Pancreas (tissue), 10 donors: Measurements from ENCODE around the gene DPY30. TPM values are rescaled to one million over a fixed set of nuclear protein-coding genes. Genes with fewer than 3 reads are reported as not detected.
"Not testable (repeated sequence)": the region's sequence is repeated elsewhere in the genome, so short reads cannot be mapped to it uniquely, and the experiment has no call there.

Source experiments
- ATAC-seq, 4 donors: fragments of 200-7000 bp; cut with Tn5 transposase; one replicate each; pipeline versions ENCODE4 v1.8.0 to v1.9.1; 2020; ENCODE audit warnings: mild to moderate bottlenecking in 4 of 4, moderate library complexity in 4 of 4
- DNase-seq, 6 donors: peaks; one replicate each; pipeline ENCODE4 v3.0.0-alpha.2; 2020
- FAIRE-seq: peaks from 2 replicates; lab custom pipeline; 2012; peaks lifted over from hg19 to GRCh38; lab: Jason Lieb, UNC
- H3K27ac ChIP-seq, 4 donors: fragments of 200-600 bp; sonication (generic); 1 replicate in 3 of 4; 2 replicates in 1 of 4; pipeline versions ENCODE4 v1.5.0 to v1.8.0; 2020
- H3K27me3 ChIP-seq, 4 donors: fragments of 200-600 bp; one replicate each; pipeline ENCODE4 v1.8.0; 2021
- H3K36me3 ChIP-seq, 3 donors: fragments of 200-600 bp; sonication (generic) in 1 of 3; one replicate each; pipeline versions ENCODE4 v1.5.0 to v1.8.0; 2020 to 2021
- H3K4me1 ChIP-seq, 3 donors: fragments of 200-600 bp; one replicate each; pipeline ENCODE4 v1.8.0; 2021
- H3K4me3 ChIP-seq, 4 donors: fragments of 200-600 bp; sonication (generic) in 2 of 4; one replicate each; pipeline versions ENCODE4 v1.5.0 to v1.8.0; 2020 to 2021
- H3K9me3 ChIP-seq, 4 donors: fragments of 200-600 bp; one replicate each; pipeline ENCODE4 v1.8.0; 2021
- WGBS, 2 donors: extraction: QIAGEN DNeasy Blood & Tissue Kit; methylation state at CpG; one replicate each; pipeline ENCODE4 v1.1.7; 2013; 5-methylcytosine and 5-hydroxymethylcytosine counted together
- intact Hi-C, 3 donors: fragments of 100-400 bp; cut with DNase I; formaldehyde crosslinking; loops; one replicate each; pipeline versions ENCODE4 v1.11.1 to v1.14.2; 2022
- polyA plus RNA-seq, 2 donors: library from polyadenylated mRNA; stranded (reverse); fragments of 200-250 nt; gene quantifications; one replicate each; pipeline ENCODE4 v1.2.3, GENCODE V29; 2013
- total RNA-seq, 6 donors: library from RNA; stranded (reverse); fragmentation: NEBNext Ultra II Directional in 4 of 6; extraction: Animal tissue kit (Norgen Biotek cat#: 25700) in 4 of 6; gene quantifications; one replicate each; pipeline versions ENCODE4 v1.2.1 to v1.2.4, GENCODE V29; 2021 to 2023
- TF ChIP-seq, protein P1 (sequence below), 4 donors: fragments of 200-600 bp; sonication (generic) in 3 of 4; IDR thresholded peaks; one replicate each; pipeline versions ENCODE4 v1.5.0 to v1.8.0; 2021; ENCODE audit warnings: antibody characterized with exemption in 4 of 4
- donor health status: healthy with polysubstance abuse.
- donor health status: DM: no; HTN: no; CAD: no; lungs with moderate emphysema.
- donor health status: DM: no; HTN: no; CAD: no.
- donor health status: control.
- donor health status: control.
- donor health status: Bipolar disorder and iron deficiency.
- donor health status: DM: yes; HTN: yes; CAD: no.
- donor health status: DM: no; HTN: no; CAD: no.
- donor health status: DM: no; HTN: no; CAD: no.
- donor health status: DM: yes; HTN: yes; CAD: no.

The DPY30 gene
- total and polyA plus RNA-seq, 8 donors: 17.6 to 58.7 (median 24.5) TPM

- Histone ChIP-seq H3K27ac (no peak overlapping the region), H3K4me3 (no peak overlapping the region), H3K9me3 (no peaks in the 10 kb centered on the region), H3K27me3 (no peaks in the 10 kb centered on the region), H3K4me1 (peaks cover 0 to 15% (median 6%) of the 10 kb centered on the region in 3 donors), H3K36me3 (no peaks in the 10 kb centered on the region)
- TF ChIP-seq, protein P1, sequence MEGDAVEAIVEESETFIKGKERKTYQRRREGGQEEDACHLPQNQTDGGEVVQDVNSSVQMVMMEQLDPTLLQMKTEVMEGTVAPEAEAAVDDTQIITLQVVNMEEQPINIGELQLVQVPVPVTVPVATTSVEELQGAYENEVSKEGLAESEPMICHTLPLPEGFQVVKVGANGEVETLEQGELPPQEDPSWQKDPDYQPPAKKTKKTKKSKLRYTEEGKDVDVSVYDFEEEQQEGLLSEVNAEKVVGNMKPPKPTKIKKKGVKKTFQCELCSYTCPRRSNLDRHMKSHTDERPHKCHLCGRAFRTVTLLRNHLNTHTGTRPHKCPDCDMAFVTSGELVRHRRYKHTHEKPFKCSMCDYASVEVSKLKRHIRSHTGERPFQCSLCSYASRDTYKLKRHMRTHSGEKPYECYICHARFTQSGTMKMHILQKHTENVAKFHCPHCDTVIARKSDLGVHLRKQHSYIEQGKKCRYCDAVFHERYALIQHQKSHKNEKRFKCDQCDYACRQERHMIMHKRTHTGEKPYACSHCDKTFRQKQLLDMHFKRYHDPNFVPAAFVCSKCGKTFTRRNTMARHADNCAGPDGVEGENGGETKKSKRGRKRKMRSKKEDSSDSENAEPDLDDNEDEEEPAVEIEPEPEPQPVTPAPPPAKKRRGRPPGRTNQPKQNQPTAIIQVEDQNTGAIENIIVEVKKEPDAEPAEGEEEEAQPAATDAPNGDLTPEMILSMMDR (IDR thresholded peaks at IDR 0.05): no peak
- ATAC-seq: no peak
- intact Hi-C loops: no loop called here
- FAIRE-seq: no peak
- 89 to 96% methylated on average over 2 of the region's 2 CpGs for WGBS, 2 donors
- DNase-seq: no peak
These were observed 20.7 kb upstream of the DPY30 start for GRCh38 chr2:32060266-32060665.

- FAIRE-seq: no peak
These were observed 18.5 kb upstream of the DPY30 start for GRCh38 chr2:32058130-32058529.

DNA sequence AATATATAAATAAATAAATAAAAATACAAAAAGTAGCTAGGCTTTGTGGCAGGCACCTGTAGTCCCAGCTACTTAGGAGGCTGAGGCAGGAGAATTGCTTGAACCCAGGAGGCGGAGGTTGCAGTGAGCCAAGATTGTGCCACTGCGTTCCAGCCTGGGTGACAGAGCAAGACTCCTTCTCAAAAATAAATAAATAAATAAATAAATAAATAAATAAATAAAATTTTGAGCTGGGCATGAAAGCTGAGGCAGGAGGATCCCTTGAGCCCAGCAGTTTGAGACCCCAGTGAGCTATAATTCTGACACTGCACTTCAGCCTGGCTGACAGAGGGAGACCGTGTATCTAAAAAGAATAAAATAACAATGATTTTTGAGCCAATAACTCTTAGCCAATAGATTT lies 15.0 kb upstream of the DPY30 start:
- intact Hi-C loops, H3K36me3 ChIP-seq, H3K4me1 ChIP-seq, DNase-seq, H3K27ac ChIP-seq, ATAC-seq, H3K27me3 ChIP-seq, H3K4me3 ChIP-seq, H3K9me3 ChIP-seq, FAIRE-seq: not testable (repeated sequence)
- WGBS, 2 donors: 74 to 85% methylated on average over 3 of the region's 3 CpGs

More at GRCh38 chr2:32058130-32058529, 18.5 kb upstream of the DPY30 start:
- WGBS, 2 donors: 91 to 98% methylated on average over 2 of the region's 2 CpGs
- Histone ChIP-seq H3K4me3 (no peak overlapping the region), H3K9me3 (no peaks in the 10 kb centered on the region), H3K27ac (no peak overlapping the region), H3K36me3 (no peaks in the 10 kb centered on the region), H3K4me1 (peaks cover 0 to 6% (median 6%) of the 10 kb centered on the region in 3 donors), H3K27me3 (no peaks in the 10 kb centered on the region)
- DNase-seq (no peak), ATAC-seq (no peak)
- intact Hi-C loops: no loop called here
- TF ChIP-seq, protein P1 (IDR thresholded peaks at IDR 0.05): no peak

DNA sequence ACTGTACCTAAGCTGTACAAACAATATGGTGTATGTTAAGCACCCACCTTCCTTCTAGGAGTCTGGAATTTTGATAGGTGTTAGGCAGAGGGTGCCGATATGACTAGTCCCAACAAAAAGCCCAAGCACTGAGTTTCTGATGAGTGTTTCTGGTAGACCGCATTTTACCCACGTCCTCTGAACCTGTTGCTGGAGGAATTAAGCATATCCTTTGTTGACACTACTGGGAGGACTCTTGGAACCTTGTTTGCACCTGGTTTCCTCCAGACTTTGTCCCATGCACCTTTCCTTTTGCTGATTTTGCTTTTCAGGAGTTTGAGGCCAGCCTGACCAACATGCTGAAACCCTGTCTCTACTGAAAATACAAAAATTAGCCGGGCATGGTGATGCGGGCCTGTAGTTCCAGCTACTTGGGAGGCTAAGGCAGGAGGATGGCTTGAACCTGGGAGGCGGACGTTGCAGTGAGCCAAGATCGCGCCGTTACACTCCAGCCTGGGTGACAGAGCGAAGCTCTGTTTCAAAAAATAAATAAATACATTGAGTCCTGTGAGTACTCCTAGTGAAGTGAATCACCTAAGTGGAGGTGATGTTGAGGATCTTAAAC lies 12.3 kb upstream of the DPY30 start:
- H3K4me1 ChIP-seq: no peaks in the 10 kb centered on the region
- no peak overlapping the region for H3K4me3 ChIP-seq
- ATAC-seq (no peak), FAIRE-seq (no peak), DNase-seq (no peak)
- H3K36me3 ChIP-seq: no peaks in the 10 kb centered on the region
- H3K27ac ChIP-seq: no peak overlapping the region
- 89 to 90% methylated on average over 11 of the region's 11 CpGs for WGBS, 2 donors
- no peaks in the 10 kb centered on the region for H3K27me3 ChIP-seq
- intact Hi-C loops: no loop called here
- TF ChIP-seq, protein P1 (IDR thresholded peaks at IDR 0.05): no peak
- no peaks in the 10 kb centered on the region for H3K9me3 ChIP-seq

- no peak for ATAC-seq
- Histone ChIP-seq H3K27me3 (no peaks in the 10 kb centered on the region), H3K4me1 (peaks cover 3 to 5% (median 4%) of the 10 kb centered on the region in 3 donors), H3K27ac (no peak overlapping the region), H3K36me3 (no peaks in the 10 kb centered on the region), H3K9me3 (no peaks in the 10 kb centered on the region), H3K4me3 (no peak overlapping the region)
- DNase-seq: no peak
- 63 to 79% methylated on average over 7 of the region's 7 CpGs for WGBS, 2 donors
- FAIRE-seq: no peak
- intact Hi-C loops: no loop called here
- TF ChIP-seq, protein P1 (IDR thresholded peaks at IDR 0.05): no peak
These were observed 4.0 kb upstream of the DPY30 start for GRCh38 chr2:32043561-32043960.

- intact Hi-C loops, H3K27ac ChIP-seq, H3K4me1 ChIP-seq, DNase-seq, FAIRE-seq, H3K27me3 ChIP-seq, H3K9me3 ChIP-seq, H3K4me3 ChIP-seq, ATAC-seq: not testable (repeated sequence)
- WGBS, 2 donors: 92 to 94% methylated on average over 8 of the region's 8 CpGs
- H3K36me3 ChIP-seq: peaks cover 0 to 15% (median 0%) of the 10 kb centered on the region in 3 donors
These were observed 5.3 kb downstream of the DPY30 start for GRCh38 chr2:32034198-32034887.

- H3K36me3 ChIP-seq, H3K27me3 ChIP-seq, FAIRE-seq, ATAC-seq, intact Hi-C loops, H3K27ac ChIP-seq, H3K4me3 ChIP-seq, H3K9me3 ChIP-seq, DNase-seq, H3K4me1 ChIP-seq: not testable (repeated sequence)
- WGBS, 2 donors: 96 to 97% methylated on average over 9 of the region's 9 CpGs
These were observed 20.7 kb downstream of the DPY30 start for GRCh38 chr2:32018789-32019482.
